Measurements from ENCODE around the gene UGT1A9. TPM values are rescaled to one million over a fixed set of nuclear protein-coding genes. Genes with fewer than 3 reads are reported as not detected.

The UGT1A9 gene
- total and polyA plus RNA-seq, 2 experiments from 2014 or later = not detected

GRCh38 chr2:233810385-233810784 is 138.7 kb downstream of the UGT1A9 start:
- no peak overlapping the region for H3K4me2 ChIP-seq
- no peaks in the 10 kb centered on the region for H4K20me1 ChIP-seq (replicated peaks; ENCODE audit: insufficient read depth)
- no peaks in the 10 kb centered on the region for H3K4me1 ChIP-seq (ENCODE audit: insufficient read depth)
- Mint-ChIP-seq H3K4me1 (no peaks in the 10 kb centered on the region), H3K27me3 (ENCODE audit: insufficient read depth, low read depth, poor library complexity) (peaks cover 2% of the 10 kb centered on the region), H3K36me3 (ENCODE audit: low read depth) (no peaks in the 10 kb centered on the region), H3K27ac (no peak overlapping the region), H3K9me3 (peaks cover 5% of the 10 kb centered on the region; the same call in 2 of the 3 replicates), H3K4me3 (no peak overlapping the region)
- H3K27me3 ChIP-seq (ENCODE audit: insufficient read depth) = no peaks in the 10 kb centered on the region
- ATAC-seq = no peak
- no peaks in the 10 kb centered on the region for H3K79me2 ChIP-seq (replicated peaks; ENCODE audit: insufficient read depth)
- H3K27ac ChIP-seq (ENCODE audit: low read depth) = no peak overlapping the region
- peaks cover 6% of the 10 kb centered on the region for H3K9me2 ChIP-seq (ENCODE audit: insufficient read depth)
- TF ChIP-seq CTCF (conservative IDR thresholded peaks at IDR 0.05; ENCODE audit: low read depth in 2 of 2) = no peak
- no peak for TF ChIP-seq STAT1 (IDR thresholded peaks at IDR 0.05; ENCODE audit: unreplicated experiment)
- H3K36me3 ChIP-seq (ENCODE audit: insufficient read depth) = no peaks in the 10 kb centered on the region
- H3F3A ChIP-seq (replicated peaks; ENCODE audit: low read depth) = no peaks in the 10 kb centered on the region
- no peak overlapping the region for H2AFZ ChIP-seq
- H3K4me3 ChIP-seq = no peak overlapping the region
- DNase-seq (ENCODE audit: low spot score) = no peak

GRCh38 chr2:233811087-233811486 is 139.4 kb downstream of the UGT1A9 start:
- no peak overlapping the region for H3K4me2 ChIP-seq
- DNase-seq (ENCODE audit: low spot score) (no peak), ATAC-seq (no peak)
- peaks cover 6% of the 10 kb centered on the region for H3K9me2 ChIP-seq (ENCODE audit: insufficient read depth)
- Mint-ChIP-seq H3K4me1 (no peaks in the 10 kb centered on the region), H3K27ac (no peak overlapping the region), H3K4me3 (no peak overlapping the region), H3K27me3 (ENCODE audit: insufficient read depth, low read depth, poor library complexity) (peaks cover 2% of the 10 kb centered on the region), H3K9me3 (peaks cover 5% of the 10 kb centered on the region; the same call in 2 of the 3 replicates), H3K36me3 (ENCODE audit: low read depth) (no peaks in the 10 kb centered on the region)
- no peak overlapping the region for H2AFZ ChIP-seq
- no peaks in the 10 kb centered on the region for H3K4me1 ChIP-seq (ENCODE audit: insufficient read depth)
- no peaks in the 10 kb centered on the region for H3K27me3 ChIP-seq (ENCODE audit: insufficient read depth)
- no peaks in the 10 kb centered on the region for H3K79me2 ChIP-seq (replicated peaks; ENCODE audit: insufficient read depth)
- TF ChIP-seq CREB1 (CRISPR knock-in tag; IDR thresholded peaks at IDR 0.05; ENCODE audit: low read depth) (no peak), ZNF114 (CRISPR knock-in tag; IDR thresholded peaks at IDR 0.05) (no peak), ZNF462 (CRISPR knock-in tag; IDR thresholded peaks at IDR 0.05) (no peak), EZH2phosphoT487 (IDR thresholded peaks at IDR 0.05; ENCODE audit: unreplicated experiment) (no peak)
- no peaks in the 10 kb centered on the region for H3F3A ChIP-seq (replicated peaks; ENCODE audit: low read depth)
- H3K36me3 ChIP-seq (ENCODE audit: insufficient read depth) = no peaks in the 10 kb centered on the region
- no peaks in the 10 kb centered on the region for H4K20me1 ChIP-seq (replicated peaks; ENCODE audit: insufficient read depth)
- no peak overlapping the region for H3K4me3 ChIP-seq
- H3K27ac ChIP-seq (ENCODE audit: low read depth) = no peak overlapping the region

Measured in GM23338 (cell line).